DND-41 (cell line): Measurements from ENCODE around the gene VSX2.

ENCODE experiments used
- ATAC-seq: fragments of 200-7000 bp; cut with Tn5 transposase; 3 replicates; pipeline ENCODE4 v1.9.1; 2021; ENCODE audit warnings: low read depth; ENCODE audit not compliant: insufficient read depth
- DNase-seq: peaks from one replicate; pipeline ENCODE4 v3.0.0-alpha.2; 2020
- H2AFZ ChIP-seq: 2 replicates; pipeline ENCODE4 v1.6.0; 2012; ENCODE audit warnings: low read depth, low read length
- H3K27ac ChIP-seq: 2 replicates; pipeline ENCODE4 v1.5.1; 2012; ENCODE audit warnings: low read length, inconsistent platforms
- H3K27me3 ChIP-seq: fragments of 200-600 bp; sonication (generic); 2 replicates; pipeline ENCODE4 v1.6.0; 2012; ENCODE audit warnings: low read length, mild to moderate bottlenecking, inconsistent platforms; ENCODE audit not compliant: insufficient read depth, poor library complexity
- H3K36me3 ChIP-seq: 2 replicates; pipeline ENCODE4 v1.5.1; 2012; ENCODE audit warnings: low read length, inconsistent platforms; ENCODE audit not compliant: insufficient read depth
- H3K4me1 ChIP-seq: 2 replicates; pipeline ENCODE4 v1.5.1; 2012; ENCODE audit warnings: mild to moderate bottlenecking, low read length; ENCODE audit not compliant: insufficient read depth
- H3K4me2 ChIP-seq: 2 replicates; pipeline ENCODE4 v1.6.0; 2012; ENCODE audit warnings: mild to moderate bottlenecking, moderate library complexity, low read length, inconsistent platforms; ENCODE audit not compliant: insufficient read depth
- H3K4me3 ChIP-seq, 2 experiments: fragments of 200-600 bp in 1 of 2; shearing (Covaris generic) in 1 of 2; 2 replicates each; pipeline ENCODE4 v1.5.1; 2012 to 2016; ENCODE audit warnings: inconsistent platforms in 2 of 2, low read length in 2 of 2, mild to moderate bottlenecking in 2 of 2, low read depth in 1 of 2, moderate library complexity in 1 of 2
- H3K79me2 ChIP-seq: 2 replicates; pipeline ENCODE4 v1.6.0; 2012; ENCODE audit warnings: low read length, inconsistent platforms; ENCODE audit not compliant: insufficient read depth
- H3K9ac ChIP-seq: 2 replicates; pipeline ENCODE4 v1.6.0; 2012; ENCODE audit warnings: low read depth, mild to moderate bottlenecking, inconsistent platforms, low read length, moderate library complexity
- H3K9me3 ChIP-seq: 2 replicates; pipeline ENCODE4 v1.5.1; 2012; ENCODE audit warnings: low read length, moderate library complexity, mild to moderate bottlenecking, inconsistent platforms; ENCODE audit not compliant: insufficient read depth, severe bottlenecking
- H4K20me1 ChIP-seq: 2 replicates; pipeline ENCODE4 v1.6.0; 2012; ENCODE audit warnings: low read length; ENCODE audit not compliant: insufficient read depth
- EZH2 ChIP-seq: IDR thresholded peaks from 3 replicates; pipeline ENCODE4 v1.6.1; 2012; ENCODE audit warnings: borderline replicate concordance, low read depth, mild to moderate bottlenecking, moderate library complexity, low read length, inconsistent platforms; ENCODE audit not compliant: severe bottlenecking
- TF ChIP-seq, protein P1 (sequence below): IDR thresholded peaks from 2 replicates; pipeline ENCODE4 v1.5.1; 2012; ENCODE audit warnings: borderline replicate concordance, low read length, moderate library complexity, mild to moderate bottlenecking; ENCODE audit not compliant: poor library complexity, severe bottlenecking; ENCODE audit errors: extremely low read depth

The VSX2 gene

DNA sequence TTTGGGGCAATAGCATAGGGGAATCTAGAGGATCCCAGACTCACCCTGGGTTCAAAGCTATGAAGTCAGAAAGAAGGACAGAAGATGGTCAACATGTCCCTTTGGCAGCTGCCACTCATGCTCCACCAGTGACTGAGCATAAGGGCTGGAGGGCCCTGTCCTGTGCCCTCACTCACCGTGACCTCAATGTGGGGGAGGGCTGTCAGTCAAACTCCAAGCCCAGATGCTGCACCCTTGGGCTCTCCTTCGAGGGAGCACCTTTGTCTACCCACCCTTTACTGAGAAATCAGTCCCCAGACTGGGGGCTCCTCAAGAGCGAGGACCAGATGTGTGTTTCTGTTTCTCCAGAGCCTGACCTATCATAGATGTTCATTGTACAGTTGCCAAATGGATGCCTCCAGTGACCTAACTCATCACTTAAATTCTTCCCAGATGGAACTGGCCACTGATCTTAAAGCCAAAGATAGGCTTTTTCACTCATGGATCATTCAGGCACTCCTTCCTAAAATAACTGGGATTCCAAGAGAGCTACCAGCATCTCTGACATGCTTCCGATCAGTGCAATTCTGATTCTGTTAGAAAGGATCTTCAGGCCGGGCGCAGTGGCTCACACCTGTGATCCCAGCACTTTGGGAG lies 27.2 kb upstream of the VSX2 start:
- H3K9ac ChIP-seq, result no peak overlapping the region
- no peaks in the 10 kb centered on the region for H3K79me2 ChIP-seq
- no peak overlapping the region for H3K4me3 ChIP-seq
- no peaks in the 10 kb centered on the region for H4K20me1 ChIP-seq
- TF ChIP-seq EZH2, result no peak
- TF ChIP-seq, protein P1, sequence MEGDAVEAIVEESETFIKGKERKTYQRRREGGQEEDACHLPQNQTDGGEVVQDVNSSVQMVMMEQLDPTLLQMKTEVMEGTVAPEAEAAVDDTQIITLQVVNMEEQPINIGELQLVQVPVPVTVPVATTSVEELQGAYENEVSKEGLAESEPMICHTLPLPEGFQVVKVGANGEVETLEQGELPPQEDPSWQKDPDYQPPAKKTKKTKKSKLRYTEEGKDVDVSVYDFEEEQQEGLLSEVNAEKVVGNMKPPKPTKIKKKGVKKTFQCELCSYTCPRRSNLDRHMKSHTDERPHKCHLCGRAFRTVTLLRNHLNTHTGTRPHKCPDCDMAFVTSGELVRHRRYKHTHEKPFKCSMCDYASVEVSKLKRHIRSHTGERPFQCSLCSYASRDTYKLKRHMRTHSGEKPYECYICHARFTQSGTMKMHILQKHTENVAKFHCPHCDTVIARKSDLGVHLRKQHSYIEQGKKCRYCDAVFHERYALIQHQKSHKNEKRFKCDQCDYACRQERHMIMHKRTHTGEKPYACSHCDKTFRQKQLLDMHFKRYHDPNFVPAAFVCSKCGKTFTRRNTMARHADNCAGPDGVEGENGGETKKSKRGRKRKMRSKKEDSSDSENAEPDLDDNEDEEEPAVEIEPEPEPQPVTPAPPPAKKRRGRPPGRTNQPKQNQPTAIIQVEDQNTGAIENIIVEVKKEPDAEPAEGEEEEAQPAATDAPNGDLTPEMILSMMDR, result no peak
- no peaks in the 10 kb centered on the region for H3K9me3 ChIP-seq
- peaks cover 2% of the 10 kb centered on the region for H3K27me3 ChIP-seq
- no peak overlapping the region for H3K4me2 ChIP-seq
- H2AFZ ChIP-seq, result no peak overlapping the region
- no peak for ATAC-seq
- no peaks in the 10 kb centered on the region for H3K36me3 ChIP-seq
- no peak for DNase-seq
- H3K27ac ChIP-seq, result no peak overlapping the region
- H3K4me1 ChIP-seq, result no peaks in the 10 kb centered on the region

DNA sequence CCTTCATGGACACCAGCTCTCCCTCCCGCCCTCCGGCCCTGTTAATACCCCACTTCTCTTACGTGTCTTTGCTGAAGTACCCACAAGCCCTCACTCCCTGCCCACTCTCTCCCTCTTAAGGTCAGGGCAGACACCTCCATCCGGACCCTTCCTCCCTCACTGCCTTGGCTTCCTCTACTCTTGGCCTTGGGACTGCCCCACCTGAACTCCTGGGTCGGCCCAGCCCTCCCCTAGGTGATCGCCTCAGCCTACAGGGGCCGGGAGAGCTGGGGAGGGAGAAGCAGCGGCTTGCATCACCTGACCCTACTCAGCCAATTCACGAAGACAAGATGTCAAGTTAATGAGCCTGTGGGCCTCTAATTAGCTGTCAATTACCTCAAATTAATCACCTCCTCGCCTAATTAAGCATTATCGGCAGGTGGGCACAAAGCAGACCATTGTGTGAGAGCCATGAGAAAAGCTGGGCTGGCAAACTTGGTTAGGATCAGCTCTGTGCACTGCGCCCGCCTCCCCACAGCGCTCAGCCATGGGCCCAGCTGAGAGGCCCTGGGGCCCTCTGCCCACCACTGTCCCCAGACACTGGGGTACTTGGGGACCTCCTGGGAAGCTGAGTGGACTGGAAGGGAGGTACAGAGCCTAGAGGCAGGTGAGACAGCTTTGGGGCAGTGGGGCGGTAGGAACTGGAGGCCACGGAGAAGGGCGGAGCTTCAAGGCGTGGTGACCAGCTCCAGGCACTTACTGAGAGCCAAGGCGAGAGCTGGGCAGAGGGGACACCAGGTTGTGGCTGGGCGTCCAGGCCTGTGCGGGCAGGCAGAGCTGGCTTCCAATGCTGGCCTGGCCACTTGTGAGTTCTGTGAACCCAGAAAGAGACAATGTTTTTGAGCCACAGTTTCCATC lies 25.1 kb upstream of the VSX2 start:
- no peak for DNase-seq
- no peaks in the 10 kb centered on the region for H3K9me3 ChIP-seq
- H3K4me3 ChIP-seq, result no peak overlapping the region
- no peak for ATAC-seq
- H3K36me3 ChIP-seq, result no peaks in the 10 kb centered on the region
- H3K4me2 ChIP-seq, result no peak overlapping the region
- H4K20me1 ChIP-seq, result 0 out of 2 replicates have a peak, but pooled peaks cover 5% of the 10 kb centered on the region
- TF ChIP-seq, protein P1, result no peak
- no peak for TF ChIP-seq EZH2
- 0 out of 2 replicates have a peak, but pooled peaks cover 5% of the 10 kb centered on the region for H3K4me1 ChIP-seq
- H3K79me2 ChIP-seq, result no peaks in the 10 kb centered on the region
- no peak overlapping the region for H2AFZ ChIP-seq
- peaks cover 13% of the 10 kb centered on the region for H3K27me3 ChIP-seq
- no peak overlapping the region for H3K27ac ChIP-seq
- no peak overlapping the region for H3K9ac ChIP-seq

- no peak for ATAC-seq
- DNase-seq, result no peak
- TF ChIP-seq, protein P1, result no peak
- TF ChIP-seq EZH2, result no peak
- no peak overlapping the region for H3K4me3 ChIP-seq
- 0 out of 2 replicates have a peak, but pooled peaks cover 5% of the 10 kb centered on the region for H4K20me1 ChIP-seq
- H3K27ac ChIP-seq, result no peak overlapping the region
- H3K36me3 ChIP-seq, result no peaks in the 10 kb centered on the region
- H3K4me2 ChIP-seq, result no peak overlapping the region
- H3K9me3 ChIP-seq, result no peaks in the 10 kb centered on the region
- no peak overlapping the region for H3K9ac ChIP-seq
- no peak overlapping the region for H2AFZ ChIP-seq
- H3K27me3 ChIP-seq, result peaks cover 13% of the 10 kb centered on the region
- 0 out of 2 replicates have a peak, but pooled peaks cover 5% of the 10 kb centered on the region for H3K4me1 ChIP-seq
- H3K79me2 ChIP-seq, result no peaks in the 10 kb centered on the region
These were observed 22.6 kb upstream of the VSX2 start for GRCh38 chr14:74216671-74217070.
